WTC11 (cell line): ENCODE data around the gene MIER2.

Experiments
- ESRRA ChIP-seq: sonication (generic); formaldehyde crosslinking; IDR thresholded peaks from 2 replicates; pipeline ENCODE4 v1.8.1; 2022; ENCODE audit warnings: mild to moderate bottlenecking, missing genetic modification reagents, borderline replicate concordance
- ETV6 ChIP-seq: sonication (generic); formaldehyde crosslinking; IDR thresholded peaks from 2 replicates; pipeline ENCODE4 v1.8.1; 2022; ENCODE audit warnings: mild to moderate bottlenecking, missing genetic modification reagents
- GRHL2 ChIP-seq: fragments of 250-450 bp; sonication (Bioruptor Pico); IDR thresholded peaks from 2 replicates; pipeline ENCODE4 v1.8.0; 2022; ENCODE audit warnings: mild to moderate bottlenecking, moderate library complexity; ENCODE audit not compliant: insufficient replicate concordance, severe bottlenecking
- KAT7 ChIP-seq: sonication (generic); formaldehyde crosslinking; IDR thresholded peaks from 2 replicates; pipeline ENCODE4 v1.8.1; 2023; ENCODE audit warnings: missing genetic modification reagents, mild to moderate bottlenecking, borderline replicate concordance
- RELA ChIP-seq: sonication (generic); formaldehyde crosslinking; IDR thresholded peaks from 2 replicates; pipeline ENCODE4 v1.8.1; 2022; ENCODE audit warnings: missing genetic modification reagents, mild to moderate bottlenecking, borderline replicate concordance
- SP1 ChIP-seq: sonication (generic); formaldehyde crosslinking; conservative IDR thresholded peaks from 2 replicates; pipeline ENCODE4 v1.8.1; 2022; ENCODE audit warnings: missing genetic modification reagents
- ZNF219 ChIP-seq: sonication (generic); formaldehyde crosslinking; IDR thresholded peaks from 2 replicates; pipeline ENCODE4 v1.8.0; 2023; ENCODE audit warnings: missing genetic modification reagents, mild to moderate bottlenecking, borderline replicate concordance
- ZNF263 ChIP-seq: sonication (generic); formaldehyde crosslinking; IDR thresholded peaks from 2 replicates; pipeline ENCODE4 v1.8.1; 2022; ENCODE audit warnings: low read depth, mild to moderate bottlenecking, moderate library complexity, missing genetic modification reagents
- TF ChIP-seq, protein P1 (sequence below): sonication (generic); formaldehyde crosslinking; IDR thresholded peaks from 2 replicates; pipeline ENCODE4 v1.8.1; 2023; ENCODE audit warnings: mild to moderate bottlenecking, moderate library complexity, missing genetic modification reagents
- TF ChIP-seq, protein P2 (sequence below): fragments of 200-600 bp; IDR thresholded peaks from 2 replicates; pipeline ENCODE4 v1.8.0; 2022; ENCODE audit warnings: antibody characterized with exemption
- TF ChIP-seq, protein P3 (sequence below): sonication (generic); formaldehyde crosslinking; IDR thresholded peaks from 2 replicates; pipeline ENCODE4 v1.8.1; 2023; ENCODE audit warnings: mild to moderate bottlenecking, missing genetic modification reagents
- TF ChIP-seq, protein P4 (sequence below): sonication (generic); formaldehyde crosslinking; conservative IDR thresholded peaks from 2 replicates; pipeline ENCODE4 v1.8.1; 2022; ENCODE audit warnings: mild to moderate bottlenecking, missing genetic modification reagents
- TF ChIP-seq, protein P5 (sequence below): sonication (generic); formaldehyde crosslinking; IDR thresholded peaks from 2 replicates; pipeline ENCODE4 v1.8.1; 2022; ENCODE audit warnings: low read depth, mild to moderate bottlenecking, moderate library complexity, missing genetic modification reagents, borderline replicate concordance
- TF ChIP-seq, protein P6 (sequence below): sonication (generic); formaldehyde crosslinking; IDR thresholded peaks from 2 replicates; pipeline ENCODE4 v1.8.0; 2022; ENCODE audit warnings: mild to moderate bottlenecking, missing genetic modification reagents

DNA sequence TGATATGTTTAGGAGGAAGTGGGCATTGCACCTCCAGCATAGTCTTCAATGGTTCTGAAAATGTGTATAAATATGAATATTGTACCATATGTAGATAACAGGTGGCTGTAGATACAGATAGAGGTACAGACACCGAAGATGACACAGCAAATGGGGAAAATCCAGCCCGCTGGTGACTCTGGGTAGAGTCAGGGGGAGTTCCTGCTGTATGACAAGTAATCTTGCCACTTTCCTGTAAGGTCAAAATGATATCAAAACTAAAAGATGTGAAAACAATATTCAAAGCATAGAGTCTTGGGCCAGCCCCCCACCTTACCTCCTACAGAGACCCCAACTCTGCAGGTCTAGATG lies 46.6 kb upstream of the MIER2 start:
- TF ChIP-seq, protein P1, sequence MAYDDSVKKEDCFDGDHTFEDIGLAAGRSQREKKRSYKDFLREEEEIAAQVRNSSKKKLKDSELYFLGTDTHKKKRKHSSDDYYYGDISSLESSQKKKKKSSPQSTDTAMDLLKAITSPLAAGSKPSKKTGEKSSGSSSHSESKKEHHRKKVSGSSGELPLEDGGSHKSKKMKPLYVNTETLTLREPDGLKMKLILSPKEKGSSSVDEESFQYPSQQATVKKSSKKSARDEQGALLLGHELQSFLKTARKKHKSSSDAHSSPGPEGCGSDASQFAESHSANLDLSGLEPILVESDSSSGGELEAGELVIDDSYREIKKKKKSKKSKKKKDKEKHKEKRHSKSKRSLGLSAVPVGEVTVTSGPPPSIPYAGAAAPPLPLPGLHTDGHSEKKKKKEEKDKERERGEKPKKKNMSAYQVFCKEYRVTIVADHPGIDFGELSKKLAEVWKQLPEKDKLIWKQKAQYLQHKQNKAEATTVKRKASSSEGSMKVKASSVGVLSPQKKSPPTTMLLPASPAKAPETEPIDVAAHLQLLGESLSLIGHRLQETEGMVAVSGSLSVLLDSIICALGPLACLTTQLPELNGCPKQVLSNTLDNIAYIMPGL (CRISPR knock-in tag): no peak
- TF ChIP-seq, protein P2, sequence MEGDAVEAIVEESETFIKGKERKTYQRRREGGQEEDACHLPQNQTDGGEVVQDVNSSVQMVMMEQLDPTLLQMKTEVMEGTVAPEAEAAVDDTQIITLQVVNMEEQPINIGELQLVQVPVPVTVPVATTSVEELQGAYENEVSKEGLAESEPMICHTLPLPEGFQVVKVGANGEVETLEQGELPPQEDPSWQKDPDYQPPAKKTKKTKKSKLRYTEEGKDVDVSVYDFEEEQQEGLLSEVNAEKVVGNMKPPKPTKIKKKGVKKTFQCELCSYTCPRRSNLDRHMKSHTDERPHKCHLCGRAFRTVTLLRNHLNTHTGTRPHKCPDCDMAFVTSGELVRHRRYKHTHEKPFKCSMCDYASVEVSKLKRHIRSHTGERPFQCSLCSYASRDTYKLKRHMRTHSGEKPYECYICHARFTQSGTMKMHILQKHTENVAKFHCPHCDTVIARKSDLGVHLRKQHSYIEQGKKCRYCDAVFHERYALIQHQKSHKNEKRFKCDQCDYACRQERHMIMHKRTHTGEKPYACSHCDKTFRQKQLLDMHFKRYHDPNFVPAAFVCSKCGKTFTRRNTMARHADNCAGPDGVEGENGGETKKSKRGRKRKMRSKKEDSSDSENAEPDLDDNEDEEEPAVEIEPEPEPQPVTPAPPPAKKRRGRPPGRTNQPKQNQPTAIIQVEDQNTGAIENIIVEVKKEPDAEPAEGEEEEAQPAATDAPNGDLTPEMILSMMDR: no peak
- TF ChIP-seq, protein P3, sequence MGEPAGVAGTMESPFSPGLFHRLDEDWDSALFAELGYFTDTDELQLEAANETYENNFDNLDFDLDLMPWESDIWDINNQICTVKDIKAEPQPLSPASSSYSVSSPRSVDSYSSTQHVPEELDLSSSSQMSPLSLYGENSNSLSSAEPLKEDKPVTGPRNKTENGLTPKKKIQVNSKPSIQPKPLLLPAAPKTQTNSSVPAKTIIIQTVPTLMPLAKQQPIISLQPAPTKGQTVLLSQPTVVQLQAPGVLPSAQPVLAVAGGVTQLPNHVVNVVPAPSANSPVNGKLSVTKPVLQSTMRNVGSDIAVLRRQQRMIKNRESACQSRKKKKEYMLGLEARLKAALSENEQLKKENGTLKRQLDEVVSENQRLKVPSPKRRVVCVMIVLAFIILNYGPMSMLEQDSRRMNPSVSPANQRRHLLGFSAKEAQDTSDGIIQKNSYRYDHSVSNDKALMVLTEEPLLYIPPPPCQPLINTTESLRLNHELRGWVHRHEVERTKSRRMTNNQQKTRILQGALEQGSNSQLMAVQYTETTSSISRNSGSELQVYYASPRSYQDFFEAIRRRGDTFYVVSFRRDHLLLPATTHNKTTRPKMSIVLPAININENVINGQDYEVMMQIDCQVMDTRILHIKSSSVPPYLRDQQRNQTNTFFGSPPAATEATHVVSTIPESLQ (CRISPR knock-in tag): no peak
- TF ChIP-seq, protein P4, sequence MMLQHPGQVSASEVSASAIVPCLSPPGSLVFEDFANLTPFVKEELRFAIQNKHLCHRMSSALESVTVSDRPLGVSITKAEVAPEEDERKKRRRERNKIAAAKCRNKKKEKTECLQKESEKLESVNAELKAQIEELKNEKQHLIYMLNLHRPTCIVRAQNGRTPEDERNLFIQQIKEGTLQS (CRISPR knock-in tag): no peak
- TF ChIP-seq, protein P5, sequence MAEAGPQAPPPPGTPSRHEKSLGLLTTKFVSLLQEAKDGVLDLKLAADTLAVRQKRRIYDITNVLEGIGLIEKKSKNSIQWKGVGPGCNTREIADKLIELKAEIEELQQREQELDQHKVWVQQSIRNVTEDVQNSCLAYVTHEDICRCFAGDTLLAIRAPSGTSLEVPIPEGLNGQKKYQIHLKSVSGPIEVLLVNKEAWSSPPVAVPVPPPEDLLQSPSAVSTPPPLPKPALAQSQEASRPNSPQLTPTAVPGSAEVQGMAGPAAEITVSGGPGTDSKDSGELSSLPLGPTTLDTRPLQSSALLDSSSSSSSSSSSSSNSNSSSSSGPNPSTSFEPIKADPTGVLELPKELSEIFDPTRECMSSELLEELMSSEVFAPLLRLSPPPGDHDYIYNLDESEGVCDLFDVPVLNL (CRISPR knock-in tag): no peak
- TF ChIP-seq SP1 (CRISPR knock-in tag) (no peak), ZNF263 (CRISPR knock-in tag) (no peak), ESRRA (CRISPR knock-in tag) (no peak), ETV6 (CRISPR knock-in tag) (no peak), RELA (CRISPR knock-in tag) (no peak), GRHL2 (no peak), KAT7 (CRISPR knock-in tag) (no peak), ZNF219 (CRISPR knock-in tag) (no peak)
- TF ChIP-seq, protein P6, sequence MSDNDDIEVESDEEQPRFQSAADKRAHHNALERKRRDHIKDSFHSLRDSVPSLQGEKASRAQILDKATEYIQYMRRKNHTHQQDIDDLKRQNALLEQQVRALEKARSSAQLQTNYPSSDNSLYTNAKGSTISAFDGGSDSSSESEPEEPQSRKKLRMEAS (CRISPR knock-in tag): no peak
